Stimulated activated CD4-positive, alpha-beta T cell treated with anti-CD3 and anti-CD28 coated beads, Interleukin-1b, Interleukin-23, amount 100 ng/mL, for 4 hours (primary cell): ENCODE measurements around the gene MOCS1.

Experiments used
- DNase-seq, 2 donors: peaks; one replicate each; pipeline ENCODE4 v3.0.0-alpha.2; 2020; ENCODE audit warnings: low read depth in 2 of 2

The MOCS1 gene

GRCh38 chr6:39902786-39903465, 31.3 kb downstream of the MOCS1 start:
- no peak for DNase-seq

- DNase-seq = no peak
These were observed 32.1 kb downstream of the MOCS1 start for GRCh38 chr6:39902136-39902535.

- DNase-seq = no peak
These were observed 32.6 kb downstream of the MOCS1 start for GRCh38 chr6:39901670-39902069.

- no peak for DNase-seq
These were observed 33.1 kb downstream of the MOCS1 start for GRCh38 chr6:39901116-39901655.

- DNase-seq = no peak
These were observed 34.5 kb downstream of the MOCS1 start for GRCh38 chr6:39899554-39900295.

- DNase-seq = no peak
These were observed 35.6 kb downstream of the MOCS1 start for GRCh38 chr6:39898625-39899024.

- no peak for DNase-seq
These were observed 36.6 kb downstream of the MOCS1 start for GRCh38 chr6:39897698-39898097.

GRCh38 chr6:39896701-39897100, 37.6 kb downstream of the MOCS1 start:
- DNase-seq = no peak

GRCh38 chr6:39893286-39893685, 41.0 kb downstream of the MOCS1 start:
- DNase-seq = no peak

GRCh38 chr6:39892490-39893129, 41.7 kb downstream of the MOCS1 start:
- no peak for DNase-seq

- no peak for DNase-seq
These were observed 42.3 kb downstream of the MOCS1 start for GRCh38 chr6:39891976-39892375.

- no peak for DNase-seq
These were observed 42.9 kb downstream of the MOCS1 start for GRCh38 chr6:39891353-39891752.

- no peak for DNase-seq
These were observed 45.0 kb downstream of the MOCS1 start for GRCh38 chr6:39889229-39889628.

GRCh38 chr6:39887692-39888450, 46.4 kb downstream of the MOCS1 start:
- no peak for DNase-seq

GRCh38 chr6:39886871-39887270, 47.4 kb downstream of the MOCS1 start:
- DNase-seq = no peak

GRCh38 chr6:39885691-39886090, 48.6 kb downstream of the MOCS1 start:
- DNase-seq = no peak

- no peak for DNase-seq
These were observed 49.6 kb downstream of the MOCS1 start for GRCh38 chr6:39884696-39885095.

- no peak for DNase-seq
These were observed 51.7 kb downstream of the MOCS1 start for GRCh38 chr6:39882531-39882899.

GRCh38 chr6:39881851-39882530, 52.3 kb downstream of the MOCS1 start:
- no peak for DNase-seq

- no peak for DNase-seq
These were observed 53.7 kb downstream of the MOCS1 start for GRCh38 chr6:39880594-39880993.

GRCh38 chr6:39879535-39879934, 54.7 kb downstream of the MOCS1 start:
- no peak for DNase-seq
